ENCODE measurements around the gene MGAT5B. TPM values are rescaled to one million over a fixed set of nuclear protein-coding genes. Genes with fewer than 3 reads are reported as not detected.

Gene MGAT5B
- total RNA-seq, 1 experiment from 2014 or later = 4.4 TPM

- peaks cover 12 to 30% of the 10 kb centered on the region in 2 experiments for H3K4me1 ChIP-seq (ENCODE audit: control insufficient read depth in 1 of 2, insufficient read depth in 2 of 2, low read length in 2 of 2)
- no peaks in the 10 kb centered on the region for H3K9me3 ChIP-seq (ENCODE audit: control insufficient read depth in 1 of 2, insufficient read depth in 1 of 2, low read depth in 1 of 2, low read length in 2 of 2)
- no peaks in the 10 kb centered on the region for H3K9me2 ChIP-seq (ENCODE audit: insufficient read depth)
- no peaks in the 10 kb centered on the region for H4K20me1 ChIP-seq (ENCODE audit: insufficient read depth)
- ATAC-seq = no peak
- no peak overlapping the region for H3K4me3 ChIP-seq (replicated peaks in 1 of 2; ENCODE audit: low read depth in 1 of 2, low read length in 2 of 2)
- DNase-seq (ENCODE audit: low read depth, low spot score) = no peak
- BruUV-seq (replicated peaks) = no TSS peak
- H3K27ac ChIP-seq (ENCODE audit: low read depth, low read length) = no peak overlapping the region
- H3K36me3 ChIP-seq (ENCODE audit: control insufficient read depth in 1 of 2, insufficient read depth in 2 of 2, low read length in 2 of 2) = no peaks in the 10 kb centered on the region
- H3K4me2 ChIP-seq (ENCODE audit: low read length) = no peak overlapping the region
- H2AFZ ChIP-seq (ENCODE audit: low read depth, low read length, poor library complexity, severe bottlenecking) = no peak overlapping the region
- H3K79me2 ChIP-seq (ENCODE audit: insufficient read depth, low read length) = no peaks in the 10 kb centered on the region
- TF ChIP-seq SRF (IDR thresholded peaks at IDR 0.05; ENCODE audit: low read depth) (no peak), CBX3 (IDR thresholded peaks at IDR 0.05; ENCODE audit: low read depth) (no peak), POLR2A (IDR thresholded peaks at IDR 0.05; ENCODE audit: borderline replicate concordance, extremely low read depth, insufficient read depth, insufficient read length) (no peak), ATF3 (IDR thresholded peaks at IDR 0.05) (no peak), POLR2AphosphoS5 (IDR thresholded peaks at IDR 0.05; ENCODE audit: low read depth, low read length) (no peak), YY1 (IDR thresholded peaks at IDR 0.05; ENCODE audit: extremely low read depth, insufficient replicate concordance, low read depth, low read length) (no peak), CTCF (IDR thresholded peaks at IDR 0.05 in 2 of 3, conservative IDR thresholded peaks at IDR 0.05 in 1 of 3; ENCODE audit: borderline replicate concordance in 1 of 3, insufficient read depth in 1 of 3, low read depth in 2 of 3, low read length in 2 of 3) (no peak), EZH2 (IDR thresholded peaks at IDR 0.05) (no peak), SIN3A (IDR thresholded peaks at IDR 0.05; ENCODE audit: low read depth) (no peak), TCF7L2 (IDR thresholded peaks at IDR 0.05; ENCODE audit: borderline replicate concordance, extremely low read depth, insufficient read depth, insufficient read length) (no peak), ZFX (IDR thresholded peaks at IDR 0.05) (no peak), CEBPB (IDR thresholded peaks at IDR 0.05; ENCODE audit: low read depth) (no peak), FOSL1 (IDR thresholded peaks at IDR 0.05; ENCODE audit: low read depth) (no peak), ZNF274 (IDR thresholded peaks at IDR 0.05; ENCODE audit: low read depth, low read length) (no peak), EGR1 (IDR thresholded peaks at IDR 0.05; ENCODE audit: low read depth) (no peak)
- TF ChIP-seq, protein P1, sequence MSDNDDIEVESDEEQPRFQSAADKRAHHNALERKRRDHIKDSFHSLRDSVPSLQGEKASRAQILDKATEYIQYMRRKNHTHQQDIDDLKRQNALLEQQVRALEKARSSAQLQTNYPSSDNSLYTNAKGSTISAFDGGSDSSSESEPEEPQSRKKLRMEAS (IDR thresholded peaks at IDR 0.05) = no peak
- TF ChIP-seq, protein P2, sequence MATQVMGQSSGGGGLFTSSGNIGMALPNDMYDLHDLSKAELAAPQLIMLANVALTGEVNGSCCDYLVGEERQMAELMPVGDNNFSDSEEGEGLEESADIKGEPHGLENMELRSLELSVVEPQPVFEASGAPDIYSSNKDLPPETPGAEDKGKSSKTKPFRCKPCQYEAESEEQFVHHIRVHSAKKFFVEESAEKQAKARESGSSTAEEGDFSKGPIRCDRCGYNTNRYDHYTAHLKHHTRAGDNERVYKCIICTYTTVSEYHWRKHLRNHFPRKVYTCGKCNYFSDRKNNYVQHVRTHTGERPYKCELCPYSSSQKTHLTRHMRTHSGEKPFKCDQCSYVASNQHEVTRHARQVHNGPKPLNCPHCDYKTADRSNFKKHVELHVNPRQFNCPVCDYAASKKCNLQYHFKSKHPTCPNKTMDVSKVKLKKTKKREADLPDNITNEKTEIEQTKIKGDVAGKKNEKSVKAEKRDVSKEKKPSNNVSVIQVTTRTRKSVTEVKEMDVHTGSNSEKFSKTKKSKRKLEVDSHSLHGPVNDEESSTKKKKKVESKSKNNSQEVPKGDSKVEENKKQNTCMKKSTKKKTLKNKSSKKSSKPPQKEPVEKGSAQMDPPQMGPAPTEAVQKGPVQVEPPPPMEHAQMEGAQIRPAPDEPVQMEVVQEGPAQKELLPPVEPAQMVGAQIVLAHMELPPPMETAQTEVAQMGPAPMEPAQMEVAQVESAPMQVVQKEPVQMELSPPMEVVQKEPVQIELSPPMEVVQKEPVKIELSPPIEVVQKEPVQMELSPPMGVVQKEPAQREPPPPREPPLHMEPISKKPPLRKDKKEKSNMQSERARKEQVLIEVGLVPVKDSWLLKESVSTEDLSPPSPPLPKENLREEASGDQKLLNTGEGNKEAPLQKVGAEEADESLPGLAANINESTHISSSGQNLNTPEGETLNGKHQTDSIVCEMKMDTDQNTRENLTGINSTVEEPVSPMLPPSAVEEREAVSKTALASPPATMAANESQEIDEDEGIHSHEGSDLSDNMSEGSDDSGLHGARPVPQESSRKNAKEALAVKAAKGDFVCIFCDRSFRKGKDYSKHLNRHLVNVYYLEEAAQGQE (IDR thresholded peaks at IDR 0.05; ENCODE audit: low read depth) = no peak
- TF ChIP-seq, protein P3, sequence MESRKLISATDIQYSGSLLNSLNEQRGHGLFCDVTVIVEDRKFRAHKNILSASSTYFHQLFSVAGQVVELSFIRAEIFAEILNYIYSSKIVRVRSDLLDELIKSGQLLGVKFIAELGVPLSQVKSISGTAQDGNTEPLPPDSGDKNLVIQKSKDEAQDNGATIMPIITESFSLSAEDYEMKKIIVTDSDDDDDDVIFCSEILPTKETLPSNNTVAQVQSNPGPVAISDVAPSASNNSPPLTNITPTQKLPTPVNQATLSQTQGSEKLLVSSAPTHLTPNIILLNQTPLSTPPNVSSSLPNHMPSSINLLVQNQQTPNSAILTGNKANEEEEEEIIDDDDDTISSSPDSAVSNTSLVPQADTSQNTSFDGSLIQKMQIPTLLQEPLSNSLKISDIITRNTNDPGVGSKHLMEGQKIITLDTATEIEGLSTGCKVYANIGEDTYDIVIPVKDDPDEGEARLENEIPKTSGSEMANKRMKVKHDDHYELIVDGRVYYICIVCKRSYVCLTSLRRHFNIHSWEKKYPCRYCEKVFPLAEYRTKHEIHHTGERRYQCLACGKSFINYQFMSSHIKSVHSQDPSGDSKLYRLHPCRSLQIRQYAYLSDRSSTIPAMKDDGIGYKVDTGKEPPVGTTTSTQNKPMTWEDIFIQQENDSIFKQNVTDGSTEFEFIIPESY (IDR thresholded peaks at IDR 0.05; ENCODE audit: extremely low read depth, insufficient replicate concordance, low read length) = no peak
- no peak overlapping the region for H3K9ac ChIP-seq (ENCODE audit: low read length)
- ChIA-PET POLR2A (no interaction called here), RAD21 (ENCODE audit: low non-redundant PET in 1 of 2, low total read pairs in 2 of 2, uncharacterized antibody in 2 of 2, unreplicated experiment in 2 of 2) (no interaction called here), CTCF (no interaction called here)
- intact Hi-C loops (cut with micrococcal nuclease) = no loop called here
- H3K27me3 ChIP-seq (ENCODE audit: insufficient read depth, low read length) = no peaks in the 10 kb centered on the region
Measured at GRCh38 chr17:76866203-76866602, 2.0 kb upstream of the MGAT5B start.
